K562 (cell line): Measurements from ENCODE around the gene DDX55. TPM values are rescaled to one million over a fixed set of nuclear protein-coding genes. Genes with fewer than 3 reads are reported as not detected.

Experiments
- ATF4 ChIP-seq: fragments of 450-650 bp; formaldehyde crosslinking; IDR thresholded peaks from 2 replicates; pipeline ENCODE4 v1.4.0; 2022; ENCODE audit warnings: mild to moderate bottlenecking, moderate library complexity
- BCOR ChIP-seq: fragments of 450-650 bp; IDR thresholded peaks from 2 replicates; pipeline ENCODE4 v1.6.1; 2016
- BDP1 ChIP-seq: IDR thresholded peaks from 3 replicates; pipeline ENCODE4 v1.6.1; 2011; ENCODE audit not compliant: insufficient read length, insufficient read depth
- FOXJ2 ChIP-seq: fragments of 200-800 bp; sonication (Bioruptor generic); IDR thresholded peaks from 2 replicates; pipeline ENCODE4 v1.6.1; 2016; ENCODE audit warnings: missing genetic modification characterization, missing compliant biosample characterization
- HMGN3 ChIP-seq: IDR thresholded peaks from 2 replicates; pipeline ENCODE4 v1.6.1; 2011; ENCODE audit warnings: borderline replicate concordance, low read depth, mild to moderate bottlenecking, mixed read lengths, low read length; ENCODE audit not compliant: insufficient read length; ENCODE audit errors: extremely low read depth
- HNRNPUL1 ChIP-seq: fragments of 200-400 bp; formaldehyde crosslinking; IDR thresholded peaks from 2 replicates; pipeline ENCODE4 v1.6.1; 2017; ENCODE audit warnings: low read length
- ID3 ChIP-seq, 2 experiments: fragments of 250-450 bp in 1 of 2; fragments of 450-650 bp in 1 of 2; sonication (Bioruptor Pico) in 1 of 2; IDR thresholded peaks; 2 replicates each; pipeline versions ENCODE4 v1.6.1 to v1.8.0; 2016 to 2021; ENCODE audit warnings: mild to moderate bottlenecking in 2 of 2, moderate library complexity in 2 of 2, missing compliant biosample characterization in 1 of 2, missing genetic modification characterization in 1 of 2
- LARP7 ChIP-seq: fragments of 450-650 bp; IDR thresholded peaks from 2 replicates; pipeline ENCODE4 v1.6.1; 2016
- MAZ ChIP-seq, 2 experiments: fragments of 450-650 bp in 1 of 2; sonication (generic) in 1 of 2; formaldehyde crosslinking; IDR thresholded peaks in 1 of 2; conservative IDR thresholded peaks in 1 of 2; 2 replicates each; pipeline versions ENCODE4 v1.4.0 to v1.5.0; 2020; ENCODE audit warnings: mild to moderate bottlenecking in 1 of 2, missing genetic modification reagents in 1 of 2
- MTA1 ChIP-seq: fragments of 450-650 bp; IDR thresholded peaks from 2 replicates; pipeline ENCODE4 v1.6.1; 2017; ENCODE audit warnings: borderline replicate concordance
- NCOA2 ChIP-seq, 2 experiments: fragments of 450-650 bp; IDR thresholded peaks; 2 replicates each; pipeline ENCODE4 v1.6.1; 2018; ENCODE audit warnings: mild to moderate bottlenecking in 2 of 2, moderate library complexity in 1 of 2; ENCODE audit not compliant: partially characterized antibody in 2 of 2
- RBBP5 ChIP-seq: fragments of 200-600 bp; sonication (generic); IDR thresholded peaks from 2 replicates; pipeline ENCODE4 v1.6.1; 2012; ENCODE audit warnings: borderline replicate concordance, mild to moderate bottlenecking, low read length, control low read depth, inconsistent platforms; ENCODE audit not compliant: insufficient read depth, poor library complexity, severe bottlenecking
- RBM25 ChIP-seq: fragments of 200-400 bp; formaldehyde crosslinking; IDR thresholded peaks from 2 replicates; pipeline ENCODE4 v1.6.1; 2018; ENCODE audit warnings: low read length, low read depth, moderate library complexity; ENCODE audit not compliant: severe bottlenecking
- SIN3B ChIP-seq: fragments of 450-650 bp; IDR thresholded peaks from 2 replicates; pipeline ENCODE4 v1.6.1; 2017; ENCODE audit warnings: low read depth, mild to moderate bottlenecking, moderate library complexity
- TEAD4 ChIP-seq, 2 experiments: sonication (generic) in 1 of 2; formaldehyde crosslinking in 1 of 2; IDR thresholded peaks; 2 replicates each; pipeline versions ENCODE4 v1.6.1 to v1.8.0; 2012 to 2022; ENCODE audit warnings: borderline replicate concordance in 1 of 2, inconsistent platforms in 1 of 2, low read length in 1 of 2, mild to moderate bottlenecking in 1 of 2, missing genetic modification reagents in 1 of 2
- ZNF143 ChIP-seq: sonication (generic); formaldehyde crosslinking; IDR thresholded peaks from 2 replicates; pipeline ENCODE4 v1.9.0; 2022; ENCODE audit warnings: mild to moderate bottlenecking, missing genetic modification reagents
- polyA plus RNA-seq, 8 experiments: library from polyadenylated mRNA; depleted of rRNA in 4 of 8; stranded (reverse) in 5 of 8; unstranded in 3 of 8; fragments of >200 nt; fragmentation: Nextera tagmentation in 2 of 8; fragmentation: Illumina TruSeq in 1 of 8; extraction: Ambion mirVana in 2 of 8; extraction: Trizol in 1 of 8; gene quantifications; 2 replicates each; pipeline versions ENCODE4 v1.2.1 to v1.2.3, GENCODE V29; 2011 to 2014; ENCODE audit warnings: inconsistent platforms in 1 of 8, missing spikeins in 1 of 8
- total RNA-seq, 7 experiments: library from RNA; depleted of rRNA in 6 of 7; stranded (reverse); fragments of >200 nt in 6 of 7; fragmentation: Illumina TruSeq in 2 of 7; extraction: Trizol in 2 of 7; gene quantifications; 2 replicates each; pipeline versions ENCODE4 v1.2.1 to v1.2.3, GENCODE V29; 2011 to 2021; ENCODE audit warnings: low replicate concordance in 1 of 7
- TF ChIP-seq, protein P1 (sequence below), 2 experiments: fragments of 450-650 bp in 1 of 2; sonication (generic) in 1 of 2; formaldehyde crosslinking in 1 of 2; IDR thresholded peaks in 1 of 2; conservative IDR thresholded peaks in 1 of 2; 2 replicates each; pipeline versions ENCODE4 v1.6.1 to v1.8.1; 2016 to 2023; ENCODE audit warnings: mild to moderate bottlenecking in 2 of 2, moderate library complexity in 2 of 2, inconsistent platforms in 1 of 2, missing genetic modification reagents in 1 of 2

DDX55 gene
- total and polyA plus RNA-seq, 9 of the 15 experiments (the other 6 are each of a cell fraction or from before 2014, with no cell fraction given), result 10.6 to 71.0 (median 60.9) TPM

DNA sequence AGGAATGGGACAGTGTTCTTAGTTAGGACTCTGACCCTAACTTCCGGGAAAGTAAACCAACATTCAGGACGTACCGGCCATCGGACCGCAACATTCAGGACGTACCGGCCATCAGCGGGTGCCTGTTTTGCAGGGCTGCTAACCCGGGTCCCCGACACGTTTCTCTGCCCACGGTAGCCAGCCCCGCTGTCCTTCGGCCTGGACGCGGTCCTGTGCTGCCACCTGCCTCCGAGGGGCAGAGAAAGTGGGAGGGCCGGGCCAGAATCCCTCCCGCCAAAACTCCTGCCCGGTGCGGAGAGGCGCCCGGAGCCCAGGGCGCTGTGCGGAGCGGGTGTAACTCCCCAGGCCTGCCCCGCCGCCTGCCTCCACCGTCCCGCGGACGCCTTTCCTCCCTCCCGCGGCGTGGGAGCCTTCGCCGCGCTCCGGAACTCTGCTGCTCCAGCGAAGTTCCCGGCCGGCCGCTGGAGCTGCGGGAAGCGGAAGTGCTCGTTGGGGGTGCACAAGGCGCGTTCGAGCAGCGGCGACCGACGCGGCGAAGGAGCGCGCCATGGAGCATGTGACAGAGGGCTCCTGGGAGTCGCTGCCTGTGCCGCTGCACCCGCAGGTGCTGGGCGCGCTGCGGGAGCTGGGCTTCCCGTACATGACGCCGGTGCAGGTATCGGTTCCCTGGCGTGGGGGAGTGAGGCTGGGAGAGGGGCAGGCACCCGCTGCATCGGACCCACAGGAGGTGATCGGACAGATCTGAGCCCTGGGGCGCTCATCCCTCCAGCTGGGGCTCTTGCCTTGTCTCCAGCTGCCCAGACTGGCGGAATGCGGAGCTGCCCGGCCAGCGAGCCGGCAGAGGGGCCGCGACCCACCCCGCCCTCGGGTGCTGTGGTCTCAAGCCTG is at the start of gene DDX55 (continued):
- TF ChIP-seq LARP7 (no peak), HNRNPUL1 (no peak), FOXJ2 (no peak), RBM25 (peak; percentile 62), ID3 (CRISPR knock-in tag; IDR thresholded peaks at IDR 0.05) (no peak), ID3 (tag; IDR thresholded peaks at IDR 0.05) (peak; percentile 93; the same call in 1 of the 2 replicates), MAZ (CRISPR knock-in tag; conservative IDR thresholded peaks at IDR 0.05 in 1 of 2, IDR thresholded peaks at IDR 0.05 in 1 of 2) (peak; percentile 97 to 98), BCOR (no peak), ZNF143 (peak; percentile 64), TEAD4 (IDR thresholded peaks at IDR 0.05; ENCODE audit: low read length) (no peak), TEAD4 (CRISPR knock-in tag; IDR thresholded peaks at IDR 0.05; ENCODE audit: borderline replicate concordance) (no peak), HMGN3 (peak; percentile 91), MTA1 (peak; percentile 93), NCOA2 (IDR thresholded peaks at IDR 0.05; ENCODE audit: partially characterized antibody in 2 of 2) (no peak), SIN3B (peak; percentile 100), BDP1 (no peak), RBBP5 (peak; percentile 100), ATF4 (CRISPR knock-in tag) (0 out of 2 replicates have a peak, but pooled peaks have one; percentile 24)
- TF ChIP-seq, protein P1, sequence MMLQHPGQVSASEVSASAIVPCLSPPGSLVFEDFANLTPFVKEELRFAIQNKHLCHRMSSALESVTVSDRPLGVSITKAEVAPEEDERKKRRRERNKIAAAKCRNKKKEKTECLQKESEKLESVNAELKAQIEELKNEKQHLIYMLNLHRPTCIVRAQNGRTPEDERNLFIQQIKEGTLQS (IDR thresholded peaks at IDR 0.05), result no peak
- TF ChIP-seq, protein P1 (CRISPR knock-in tag; conservative IDR thresholded peaks at IDR 0.05), result peak; percentile 70; the same call in 1 of the 2 replicates
